Midbrain (tissue), 1 donor: ENCODE results near the gene WDR70.
"Not testable (repeated sequence)": the region's sequence is repeated elsewhere in the genome, so short reads cannot be mapped to it uniquely, and the experiment has no call there.

Experiments used
- DNase-seq: peaks from one replicate; lab custom pipeline; 2025; lab: John Stamatoyannopoulos, UW

Gene WDR70

GRCh38 chr5:37685816-37686215 is 306.7 kb downstream of the WDR70 start:
- DNase-seq: no peak

GRCh38 chr5:37688925-37689324 is 309.8 kb downstream of the WDR70 start:
- DNase-seq: not testable (repeated sequence)

- not testable (repeated sequence) for DNase-seq
These were observed 315.2 kb downstream of the WDR70 start for GRCh38 chr5:37694333-37694732.

DNA sequence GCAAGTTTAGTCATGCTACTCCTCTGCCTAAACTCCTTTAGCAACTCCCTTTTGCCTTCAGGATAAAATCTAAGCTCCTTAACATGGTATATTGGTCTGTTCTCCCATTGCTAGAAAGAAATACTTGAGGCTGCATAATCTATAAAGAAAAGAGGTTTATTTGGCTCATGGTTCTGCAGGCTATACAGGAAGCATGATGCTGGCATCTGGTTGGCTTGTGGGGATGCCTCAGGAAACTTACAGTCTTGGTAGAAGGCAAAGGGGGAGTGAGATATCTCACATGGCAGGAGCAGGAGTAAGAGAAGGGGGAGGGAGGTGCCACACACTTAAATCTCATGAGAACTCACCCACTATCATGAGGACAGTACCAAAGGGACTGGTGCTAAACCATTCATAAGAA is 315.7 kb downstream of the WDR70 start:
- no peak for DNase-seq

DNA sequence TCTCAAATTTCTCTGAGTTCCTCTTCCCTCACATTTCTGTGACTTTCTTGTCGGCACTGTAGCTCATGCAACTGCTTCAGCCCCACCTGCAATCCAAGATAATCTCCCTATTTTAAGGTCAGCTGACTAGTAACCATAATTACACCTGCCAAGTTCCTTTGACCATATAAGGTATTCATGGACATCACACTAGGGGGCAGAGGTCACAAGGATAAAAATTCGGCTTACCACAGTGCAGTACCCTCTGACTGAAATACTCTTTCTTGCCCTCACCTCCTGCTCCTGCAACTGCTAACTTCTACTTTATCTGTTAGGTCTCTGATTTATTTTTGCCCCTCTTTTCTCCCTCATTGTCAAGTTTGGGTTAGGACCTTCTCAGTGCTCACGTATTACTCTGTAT is 316.5 kb downstream of the WDR70 start:
- DNase-seq: no peak

- no peak for DNase-seq
These were observed 317.3 kb downstream of the WDR70 start for GRCh38 chr5:37696190-37697021.

DNA sequence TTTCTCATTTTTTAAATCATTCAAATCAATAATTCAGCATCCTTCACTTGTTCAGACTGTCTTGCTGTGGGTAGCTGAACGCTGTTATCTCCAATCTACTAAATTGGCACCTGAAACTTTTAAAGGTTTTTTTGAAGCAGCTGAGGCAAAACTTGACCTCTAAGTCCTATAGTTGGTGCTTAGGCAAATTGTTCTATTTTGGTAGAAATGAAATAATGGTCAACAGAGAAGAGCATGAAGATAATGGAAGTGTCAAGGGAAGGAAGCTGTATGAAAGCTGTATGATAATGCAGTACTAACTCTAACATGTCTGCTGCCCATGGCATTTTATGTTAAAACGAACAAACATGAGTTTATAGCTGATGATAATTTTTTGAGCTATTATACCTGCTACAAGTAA is 322.8 kb downstream of the WDR70 start:
- no peak for DNase-seq

DNA sequence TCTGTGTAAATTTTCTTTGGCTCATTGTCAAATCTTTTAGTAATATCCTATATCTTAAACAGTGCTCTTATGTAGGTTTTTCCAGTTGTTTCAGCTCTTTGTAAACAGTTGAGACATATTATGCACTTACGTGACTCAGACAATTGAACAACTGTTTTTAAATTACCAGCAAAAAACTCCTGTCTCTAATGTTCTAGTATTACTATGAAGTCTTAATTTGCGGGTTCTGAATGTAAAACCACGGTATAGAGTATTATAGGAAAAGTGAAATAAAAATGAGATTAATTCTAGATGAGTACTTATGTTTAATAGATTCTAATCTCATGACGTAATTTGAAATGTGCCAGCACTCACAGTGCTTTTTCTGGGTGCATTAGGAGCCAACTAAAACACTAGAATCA is 324.7 kb downstream of the WDR70 start:
- DNase-seq: no peak

GRCh38 chr5:37704406-37704805 is 325.3 kb downstream of the WDR70 start:
- DNase-seq: no peak

DNA sequence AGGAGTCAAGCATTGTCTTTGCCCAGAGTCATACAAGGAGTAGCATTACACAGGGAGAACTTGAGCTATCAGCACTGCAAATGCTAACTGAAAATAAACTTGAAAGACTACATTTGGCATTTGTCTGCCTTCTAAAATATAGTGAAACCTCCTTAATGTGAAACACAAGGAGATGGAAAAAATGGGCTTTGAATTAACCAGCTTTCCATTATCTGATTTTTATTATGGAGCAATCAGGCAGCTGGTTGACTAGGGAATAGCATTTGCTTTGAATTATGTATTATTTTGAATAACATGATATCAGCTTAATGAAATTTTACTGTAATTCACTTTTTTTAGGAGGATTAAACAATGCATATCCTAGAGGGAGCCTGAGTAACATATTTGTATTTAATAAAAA is 329.9 kb downstream of the WDR70 start:
- DNase-seq: no peak

DNA sequence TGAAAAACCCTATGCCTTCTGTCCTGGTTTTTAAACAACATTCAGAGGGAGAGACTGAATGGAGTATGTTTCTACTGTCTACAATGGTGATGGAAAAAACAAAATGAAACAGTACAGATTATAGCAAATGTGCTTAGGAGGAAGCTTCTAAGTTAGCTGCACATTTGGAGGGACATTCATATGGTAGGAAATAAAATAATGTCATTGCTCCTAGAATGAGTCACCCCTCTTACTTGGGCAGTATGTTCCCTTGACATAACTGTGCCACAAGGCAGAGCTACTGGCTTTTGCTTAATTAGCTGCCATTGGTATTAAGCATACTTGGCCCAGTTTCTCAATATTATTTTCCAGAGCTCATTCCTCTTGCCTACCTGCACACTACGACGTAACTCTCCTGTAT is 331.8 kb downstream of the WDR70 start:
- no peak for DNase-seq

GRCh38 chr5:37712750-37713149 is 333.6 kb downstream of the WDR70 start:
- no peak for DNase-seq

DNA sequence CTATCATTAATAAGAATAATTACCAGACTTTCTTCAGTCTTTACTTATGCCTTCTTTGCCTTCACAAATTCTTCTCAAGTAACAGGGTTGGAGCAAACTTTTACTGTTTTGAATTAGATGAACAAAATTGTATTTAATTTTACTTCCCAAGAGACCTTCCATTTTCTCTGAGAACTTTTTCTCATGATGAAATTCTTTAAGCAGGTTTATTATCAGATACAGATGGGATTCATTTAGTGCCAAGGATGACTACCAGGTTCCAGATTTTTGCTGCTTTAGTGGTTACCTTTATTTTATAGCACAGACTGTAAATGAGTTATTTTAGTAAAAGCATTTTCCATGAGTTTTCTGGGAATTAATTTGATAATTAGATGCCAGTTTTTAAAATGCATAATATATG is 335.6 kb downstream of the WDR70 start:
- DNase-seq: no peak

GRCh38 chr5:37715361-37715760 is 336.2 kb downstream of the WDR70 start:
- no peak for DNase-seq

DNA sequence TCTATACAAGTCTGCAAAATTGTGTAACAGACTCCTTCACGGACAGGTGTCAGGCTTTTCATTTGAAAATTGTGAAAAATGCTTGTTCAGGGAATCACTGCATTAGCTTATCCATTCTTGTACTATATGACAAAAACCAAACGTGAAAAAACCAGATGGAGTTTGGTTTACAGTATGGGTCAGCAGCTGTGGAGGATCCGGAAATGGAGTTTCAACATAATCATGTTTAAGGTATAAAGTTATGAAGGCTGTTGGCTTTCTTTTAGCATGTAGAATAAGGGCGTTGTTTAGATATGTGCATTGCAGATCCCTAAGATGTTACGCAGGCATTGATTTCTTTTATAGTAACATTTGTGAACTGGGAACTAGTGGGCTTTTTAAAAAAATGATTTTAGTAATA is 336.9 kb downstream of the WDR70 start:
- DNase-seq: no peak

- DNase-seq: no peak
These were observed 337.3 kb downstream of the WDR70 start for GRCh38 chr5:37716405-37716804.

DNA sequence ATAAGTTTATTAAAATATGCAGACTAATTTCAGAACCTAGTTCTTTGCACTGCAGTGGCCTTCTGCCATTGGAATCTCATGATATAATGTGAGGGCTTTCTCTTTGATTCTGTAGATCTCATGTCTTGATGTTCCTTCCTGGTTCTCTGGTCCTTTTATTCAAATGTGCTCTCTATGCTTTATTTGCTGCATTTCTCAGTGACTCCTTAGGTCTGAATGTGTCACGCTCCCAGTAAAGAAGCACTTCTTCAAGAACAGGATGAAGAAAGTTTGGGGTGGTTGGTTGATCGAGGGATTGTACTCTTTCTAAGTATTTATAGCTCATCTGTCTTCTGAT is 338.1 kb downstream of the WDR70 start:
- DNase-seq: no peak

GRCh38 chr5:37717613-37718431 is 338.7 kb downstream of the WDR70 start:
- DNase-seq: no peak

GRCh38 chr5:37720550-37720952 is 341.4 kb downstream of the WDR70 start:
- no peak for DNase-seq

GRCh38 chr5:37721447-37721871 is 342.3 kb downstream of the WDR70 start:
- DNase-seq: no peak

GRCh38 chr5:37722236-37723161 is 343.4 kb downstream of the WDR70 start:
- no peak for DNase-seq
